ENCODE measurements around the gene C1QL1.
A peak's percentile ranks its signal among the peaks of the same experiment; 100 is the strongest.

Gene C1QL1

DNA sequence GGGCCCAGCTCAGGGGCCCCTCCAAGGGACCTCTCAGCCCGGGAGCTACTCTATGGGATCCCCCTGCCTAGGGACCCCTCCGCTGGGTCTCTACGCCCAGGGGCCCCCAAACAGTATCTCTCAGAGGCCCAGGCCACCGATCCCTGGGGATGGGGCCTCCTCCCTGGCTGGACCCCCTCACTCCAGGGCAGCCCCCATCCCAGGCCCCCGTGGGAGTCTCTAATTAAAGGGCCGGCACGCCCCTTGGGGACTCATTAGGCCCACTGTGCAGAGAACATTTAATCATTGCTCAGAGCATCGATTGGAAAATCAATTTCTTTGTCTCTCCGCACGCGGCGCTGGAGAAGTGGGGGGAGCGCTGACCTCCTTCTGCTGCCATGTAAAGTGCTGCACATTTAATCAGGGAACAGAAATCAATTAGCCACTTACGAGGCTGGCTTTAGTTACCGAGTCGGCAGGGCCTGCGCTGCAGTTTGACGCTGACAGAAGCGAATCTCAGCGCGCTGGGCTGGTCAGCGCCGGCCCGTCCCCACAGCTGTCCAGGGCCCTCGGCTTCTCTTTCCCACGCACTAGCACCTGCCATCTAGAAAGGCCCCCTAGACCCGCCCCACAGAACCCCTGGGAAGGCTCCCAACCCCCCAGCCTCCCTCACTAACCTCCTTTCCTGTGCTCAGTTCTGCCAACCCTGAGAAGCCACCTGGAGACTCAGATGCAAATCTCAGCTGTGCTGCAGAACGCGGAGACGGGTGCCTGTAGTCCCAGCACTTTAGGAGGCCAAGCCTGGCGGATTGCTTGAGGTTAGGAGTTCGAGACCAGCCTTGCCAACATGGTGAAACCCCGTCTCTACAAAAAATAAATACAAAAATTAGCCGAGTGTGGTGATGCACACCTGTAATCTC lies 20.2 kb upstream of the C1QL1 start:
- no peak for DNase-seq (ENCODE audit: low spot score)

DNA sequence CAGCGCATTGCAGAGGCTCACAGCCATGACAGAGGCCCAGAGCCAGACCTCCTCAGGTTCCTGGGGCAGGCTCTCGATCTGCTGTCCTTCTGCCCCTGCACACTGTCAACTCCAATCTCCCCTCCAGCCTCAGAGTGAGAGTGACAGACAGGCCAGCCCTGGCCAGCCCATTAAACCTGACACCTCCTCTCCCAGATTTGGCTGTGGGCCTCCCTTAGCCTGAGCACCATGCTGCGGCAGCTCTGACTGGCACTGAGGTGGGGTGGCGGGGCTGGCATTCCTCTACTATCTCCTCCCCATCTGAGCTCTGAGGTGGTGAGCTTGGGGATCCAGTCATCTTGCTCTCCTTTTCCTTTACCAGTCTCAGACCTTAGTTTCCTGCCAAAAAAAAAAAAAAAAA lies 15.5 kb upstream of the C1QL1 start:
- no peak for DNase-seq (ENCODE audit: low spot score)

DNA sequence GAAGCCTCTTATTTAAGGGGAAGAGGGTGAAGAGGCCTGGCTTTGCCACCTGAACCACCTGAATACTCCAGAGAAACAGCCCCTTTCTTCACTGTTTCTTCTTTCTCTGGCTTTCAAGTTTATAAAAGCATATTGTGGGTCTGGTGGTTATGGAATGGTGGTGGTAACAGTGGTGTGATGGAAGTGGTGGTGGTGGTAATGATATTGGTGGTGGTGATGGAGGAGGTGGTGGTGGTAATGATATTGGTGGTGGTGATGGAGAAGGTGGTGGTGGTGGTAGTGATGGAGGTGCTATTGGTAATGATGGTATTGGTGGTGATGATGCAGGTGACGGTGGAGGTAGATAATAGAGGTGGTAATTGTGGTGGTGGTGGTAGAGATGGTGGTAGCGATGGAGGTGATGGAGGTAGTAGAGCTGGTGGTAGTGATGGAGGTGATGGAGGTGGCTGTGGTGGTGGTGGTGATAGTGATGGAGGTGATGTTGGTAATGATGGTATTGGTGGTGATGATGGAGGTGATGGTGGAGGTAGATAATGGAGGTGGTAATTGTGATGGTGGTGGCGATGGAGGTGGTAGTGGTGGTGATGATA lies 14.1 kb upstream of the C1QL1 start:
- no peak for DNase-seq (ENCODE audit: low spot score)

DNA sequence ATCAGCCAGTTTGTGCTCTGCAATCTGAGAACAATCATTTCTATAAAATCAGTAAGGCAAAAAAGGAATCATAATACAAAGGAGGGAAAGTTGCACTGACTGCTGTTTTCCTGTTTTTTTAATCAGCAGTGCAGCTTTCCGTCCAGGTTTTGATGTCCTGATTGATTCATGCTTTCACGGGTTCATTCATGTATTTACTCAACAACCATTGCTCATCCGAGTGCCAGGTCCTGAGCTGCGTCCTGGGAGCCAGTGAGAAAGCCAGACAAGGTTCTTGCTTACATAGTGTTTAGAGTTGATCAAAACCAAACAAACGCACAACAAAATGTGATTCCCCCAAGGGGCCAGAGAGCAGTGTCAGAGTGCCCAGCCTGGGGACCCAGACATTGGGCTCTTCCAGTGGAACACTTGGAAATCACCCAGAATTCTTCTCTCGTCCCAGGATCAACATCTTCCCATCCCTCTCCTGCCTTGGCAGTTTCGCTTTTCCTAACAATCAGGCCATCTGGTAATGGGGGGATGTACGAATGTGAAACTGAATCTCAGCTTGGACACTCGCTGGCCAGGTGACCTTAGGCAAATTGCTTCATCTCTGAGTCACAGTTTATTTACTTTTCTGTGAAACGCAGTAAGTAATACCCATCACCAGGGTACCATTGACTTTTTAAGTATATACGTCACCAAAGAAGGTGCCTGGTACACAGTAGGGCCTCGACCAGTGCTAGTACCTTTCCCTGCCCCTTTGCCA lies 13.3 kb upstream of the C1QL1 start:
- peak; percentile 61 for DNase-seq (ENCODE audit: low spot score)

DNA sequence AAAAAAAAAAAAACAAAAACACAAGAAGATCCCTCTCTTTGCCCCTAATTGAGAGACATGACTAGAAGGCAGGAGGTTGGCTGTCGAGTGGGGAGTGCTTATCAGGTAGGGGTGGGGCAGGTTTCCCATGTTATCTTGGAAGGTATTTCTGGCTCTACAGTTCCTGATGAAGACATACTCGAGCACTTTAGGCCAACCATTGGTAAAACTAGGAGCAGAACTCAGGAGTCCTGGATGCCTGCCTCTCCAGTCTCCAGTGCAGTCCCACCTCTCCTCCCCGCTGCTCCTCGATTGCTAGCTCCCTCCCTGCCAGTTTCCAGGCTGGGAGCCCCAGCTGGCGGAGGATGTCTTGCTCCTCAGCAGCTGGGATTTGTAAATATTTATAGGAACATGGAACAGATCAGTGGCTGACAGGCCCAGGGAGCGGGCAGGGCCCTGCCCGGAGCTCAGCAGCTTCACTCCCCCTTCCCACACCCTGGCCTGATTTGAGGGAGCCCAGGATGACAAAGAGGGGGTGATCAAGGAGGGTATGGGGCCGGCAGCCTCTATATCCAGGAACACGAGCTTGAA lies 11.4 kb upstream of the C1QL1 start:
- DNase-seq (ENCODE audit: low spot score): no peak

DNA sequence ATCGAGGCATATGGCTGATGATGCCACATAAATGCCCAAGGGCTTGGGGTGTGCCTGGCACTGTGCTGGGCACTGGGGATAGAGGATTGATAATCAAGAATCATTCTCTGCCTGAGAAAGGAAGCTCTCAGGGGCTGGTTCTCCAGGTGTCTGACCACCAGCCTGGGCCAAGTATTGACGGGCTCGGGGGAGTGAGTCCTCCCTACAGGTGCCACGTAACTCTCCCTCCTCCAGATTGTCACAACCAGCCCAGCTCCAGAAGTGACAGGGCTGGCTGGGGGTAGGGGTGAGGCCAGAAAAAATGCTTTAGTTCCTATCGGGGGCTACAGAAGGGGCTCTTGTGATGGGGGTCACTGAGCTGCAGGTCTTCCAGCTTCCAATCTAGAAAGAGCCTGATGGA lies 10.7 kb upstream of the C1QL1 start:
- no peak for DNase-seq (ENCODE audit: low spot score)

DNA sequence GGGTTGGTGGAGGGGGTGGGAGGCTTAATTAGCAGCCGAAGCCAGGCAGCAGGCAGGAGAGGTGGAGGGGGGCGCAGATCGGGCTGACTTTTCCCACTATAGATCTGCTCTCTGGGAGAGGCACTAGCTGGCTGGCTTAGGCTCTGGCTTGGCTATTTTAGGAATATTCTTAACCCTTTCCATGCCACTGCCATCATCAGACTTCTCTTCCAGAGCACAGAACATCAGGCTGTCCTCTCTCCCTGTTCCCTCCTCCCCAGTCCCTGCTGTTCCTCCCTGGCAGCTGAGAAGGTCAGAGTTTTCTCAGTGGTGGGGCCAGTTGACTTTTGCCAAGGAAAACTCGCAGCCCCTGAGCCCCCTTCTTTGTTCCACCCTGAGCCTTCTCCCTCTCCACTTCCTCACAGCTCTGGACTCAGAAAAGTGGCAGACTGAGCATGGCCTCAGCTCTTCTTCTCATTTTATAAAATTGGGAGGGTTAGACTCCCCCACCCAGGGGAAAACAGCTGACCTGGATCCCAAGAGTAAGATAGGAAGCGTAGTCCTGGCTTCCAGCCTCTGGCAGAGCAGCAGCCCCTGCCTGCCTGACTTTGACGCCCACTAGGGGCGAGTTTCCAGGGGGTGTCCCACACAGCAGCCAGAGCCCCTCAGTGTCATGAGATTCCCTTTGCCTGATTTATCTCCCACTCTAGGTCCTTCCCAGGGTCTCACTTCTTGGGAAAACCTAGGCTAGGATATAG lies 9.9 kb upstream of the C1QL1 start:
- no peak for DNase-seq (ENCODE audit: low spot score)

DNA sequence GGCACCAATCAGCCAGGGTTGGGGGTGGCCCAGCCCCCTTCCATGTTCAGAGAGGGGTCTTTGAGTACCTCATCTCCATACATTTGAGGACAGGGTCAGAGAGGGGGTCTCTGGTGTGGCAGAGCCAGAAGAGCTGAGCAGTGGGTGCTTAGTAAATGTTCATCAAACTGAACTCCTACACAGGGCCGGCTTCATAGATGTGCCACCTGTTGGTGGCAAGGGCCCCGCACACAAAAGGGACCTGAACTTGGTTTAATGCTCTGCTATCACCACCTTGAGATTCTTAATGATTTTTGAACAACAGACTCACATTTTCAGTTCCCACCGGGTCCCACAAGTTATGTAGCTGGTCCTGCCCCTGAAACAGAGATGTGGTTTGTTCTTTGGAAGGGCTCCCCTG lies 9.0 kb upstream of the C1QL1 start:
- DNase-seq (ENCODE audit: low spot score): no peak

DNA sequence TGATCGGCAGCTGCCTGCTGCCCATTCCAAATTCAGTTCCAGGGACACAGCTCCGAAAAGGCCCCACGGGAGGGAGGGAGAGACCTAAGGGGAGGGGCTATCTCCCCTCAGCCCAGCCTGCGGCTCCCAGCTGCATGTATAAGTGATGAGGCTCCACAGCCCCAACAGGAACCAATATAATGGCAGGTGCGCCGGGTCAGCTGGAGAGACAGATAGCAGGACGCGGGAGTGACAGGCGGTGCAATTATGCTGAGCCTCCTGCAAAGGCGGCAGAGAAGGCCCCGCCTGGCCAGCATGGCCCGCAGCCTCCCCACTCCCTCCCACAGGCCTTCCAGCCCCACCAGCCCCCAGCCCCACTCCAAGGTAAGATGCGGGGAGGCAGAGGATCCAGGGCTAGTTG lies 8.1 kb upstream of the C1QL1 start:
- no peak for DNase-seq (ENCODE audit: low spot score)

DNA sequence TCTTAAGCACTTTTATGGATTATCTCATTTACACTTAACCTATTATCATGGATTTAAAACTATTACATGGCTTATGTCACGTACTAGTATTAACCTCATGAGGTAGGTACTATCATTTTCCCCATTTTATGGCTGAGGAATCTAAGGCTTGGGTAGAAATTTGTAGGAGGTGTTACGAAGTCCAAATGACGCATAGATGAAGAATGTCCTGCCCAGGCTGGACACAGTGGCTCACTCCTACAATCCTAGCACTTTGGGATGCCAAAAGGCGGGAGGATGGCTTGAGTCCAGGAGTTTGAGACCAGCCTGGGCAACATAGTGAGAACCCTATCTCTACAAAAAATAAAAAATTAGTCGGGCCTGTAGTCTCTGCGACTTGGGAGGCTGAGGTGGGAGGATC lies 4.8 kb upstream of the C1QL1 start:
- DNase-seq (ENCODE audit: low spot score): no peak

DNA sequence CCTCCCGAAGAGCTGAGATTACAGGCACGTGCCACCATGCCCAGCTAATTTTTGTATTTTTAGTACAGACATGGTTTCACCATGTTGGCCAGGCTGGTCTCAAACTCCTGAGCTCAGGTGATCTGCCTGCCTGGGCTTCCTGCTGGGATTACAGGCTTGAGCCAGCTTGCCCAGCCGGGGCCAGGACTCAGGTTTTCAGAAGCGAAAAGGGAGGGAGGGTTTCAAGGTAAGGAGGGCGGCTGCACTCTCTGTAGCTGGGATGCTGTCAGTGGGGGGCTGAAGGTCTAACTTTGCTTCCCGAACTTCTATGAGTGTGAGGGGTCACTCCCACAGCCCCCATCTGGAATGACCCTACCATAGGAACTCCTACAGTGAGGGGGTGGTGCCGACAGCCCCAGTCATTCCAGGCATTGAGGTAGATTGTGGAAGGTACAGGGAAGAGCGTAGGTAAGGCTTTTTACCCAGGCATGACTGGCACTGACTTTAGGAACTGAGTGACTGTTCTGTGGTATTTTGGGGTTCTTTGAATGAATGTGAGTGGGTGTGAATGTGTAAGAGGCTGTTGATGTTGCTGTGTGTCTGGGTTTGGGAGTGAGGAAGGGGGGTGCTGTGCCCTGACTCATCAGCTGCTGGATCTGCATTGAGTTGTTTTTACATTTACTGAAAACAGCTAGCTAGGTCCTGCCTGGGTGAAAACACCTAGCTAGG lies 3.8 kb upstream of the C1QL1 start:
- DNase-seq (ENCODE audit: low spot score): no peak

DNA sequence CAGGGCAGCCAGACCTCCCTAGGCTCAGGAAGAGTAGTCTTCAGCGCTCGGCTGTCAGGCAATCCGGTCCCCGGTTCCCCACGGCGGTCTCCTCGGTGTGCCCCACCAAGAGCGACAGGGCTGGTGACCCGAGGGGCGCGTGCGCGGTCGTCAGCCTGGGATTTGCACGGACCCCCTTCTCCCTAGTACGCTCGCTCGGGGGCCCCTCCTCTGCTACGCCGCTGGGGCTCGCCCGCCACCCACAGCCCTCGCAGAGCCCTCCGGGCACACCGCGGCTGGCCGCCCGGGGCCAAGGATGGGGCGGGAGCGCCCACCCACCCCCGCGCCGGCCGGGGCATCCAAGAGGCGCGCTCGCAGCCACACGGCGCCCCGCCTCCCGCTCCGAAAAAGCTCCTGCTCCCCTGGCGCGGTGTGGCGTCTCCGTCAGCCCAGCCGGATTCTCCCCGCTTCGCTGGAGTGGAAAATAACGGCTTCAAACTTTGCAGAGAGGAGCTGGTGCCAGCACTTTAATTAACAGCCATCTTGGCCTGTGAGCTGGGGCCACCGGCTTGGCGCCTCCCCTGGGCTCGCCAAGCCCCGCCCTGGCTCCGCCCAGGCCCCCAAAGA lies 2.1 kb upstream of the C1QL1 start:
- no peak for DNase-seq (ENCODE audit: low spot score)

DNA sequence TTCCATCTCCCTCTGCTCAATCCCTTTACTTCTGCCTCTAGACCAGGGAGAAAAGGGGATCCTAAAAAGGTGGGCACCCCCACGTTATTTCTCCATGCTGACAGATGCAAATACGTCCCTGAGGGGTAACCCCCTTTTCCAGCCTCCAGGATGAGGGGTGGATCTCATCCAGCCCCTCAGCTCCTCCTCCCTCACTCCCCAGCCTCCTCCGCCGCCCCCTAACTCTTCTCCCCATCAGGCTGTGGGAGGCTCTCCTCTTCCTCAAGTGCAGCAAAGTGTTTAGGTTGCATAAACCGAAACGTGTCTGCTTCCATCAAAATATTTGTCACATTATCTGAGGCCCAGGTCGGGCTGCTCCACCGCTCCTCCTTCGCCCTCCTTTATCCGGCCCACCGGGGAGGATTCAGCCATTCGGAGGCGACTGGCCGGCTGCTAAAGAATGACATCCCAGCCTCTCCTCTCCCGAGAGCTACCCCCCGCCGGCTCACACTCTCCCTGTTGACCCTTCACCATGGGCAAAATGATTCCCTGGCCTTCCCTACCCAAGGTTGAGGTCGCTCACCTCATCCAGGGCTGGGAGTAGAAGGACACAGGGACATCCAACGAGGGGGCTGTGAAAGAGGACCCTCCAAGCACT lies 1.2 kb upstream of the C1QL1 start:
- DNase-seq (ENCODE audit: low spot score): no peak

DNA sequence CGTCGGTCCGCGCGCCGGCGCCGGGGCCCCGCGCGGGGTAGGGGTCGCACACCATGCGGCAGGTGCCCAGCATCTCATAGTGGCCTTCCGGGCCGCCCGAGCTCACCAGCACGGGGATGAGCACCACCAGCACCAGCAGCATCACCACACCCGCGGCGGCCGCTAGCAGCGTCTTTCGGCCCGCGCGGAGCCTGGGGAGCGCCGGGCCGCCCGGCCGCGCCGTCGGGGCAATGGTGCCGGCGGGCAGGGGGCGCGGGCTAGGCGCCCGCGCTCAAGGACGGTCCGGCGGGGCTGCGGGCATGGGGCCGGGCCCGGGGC lies 237 bp downstream of the C1QL1 start:
- DNase-seq (ENCODE audit: low spot score): no peak

DNA sequence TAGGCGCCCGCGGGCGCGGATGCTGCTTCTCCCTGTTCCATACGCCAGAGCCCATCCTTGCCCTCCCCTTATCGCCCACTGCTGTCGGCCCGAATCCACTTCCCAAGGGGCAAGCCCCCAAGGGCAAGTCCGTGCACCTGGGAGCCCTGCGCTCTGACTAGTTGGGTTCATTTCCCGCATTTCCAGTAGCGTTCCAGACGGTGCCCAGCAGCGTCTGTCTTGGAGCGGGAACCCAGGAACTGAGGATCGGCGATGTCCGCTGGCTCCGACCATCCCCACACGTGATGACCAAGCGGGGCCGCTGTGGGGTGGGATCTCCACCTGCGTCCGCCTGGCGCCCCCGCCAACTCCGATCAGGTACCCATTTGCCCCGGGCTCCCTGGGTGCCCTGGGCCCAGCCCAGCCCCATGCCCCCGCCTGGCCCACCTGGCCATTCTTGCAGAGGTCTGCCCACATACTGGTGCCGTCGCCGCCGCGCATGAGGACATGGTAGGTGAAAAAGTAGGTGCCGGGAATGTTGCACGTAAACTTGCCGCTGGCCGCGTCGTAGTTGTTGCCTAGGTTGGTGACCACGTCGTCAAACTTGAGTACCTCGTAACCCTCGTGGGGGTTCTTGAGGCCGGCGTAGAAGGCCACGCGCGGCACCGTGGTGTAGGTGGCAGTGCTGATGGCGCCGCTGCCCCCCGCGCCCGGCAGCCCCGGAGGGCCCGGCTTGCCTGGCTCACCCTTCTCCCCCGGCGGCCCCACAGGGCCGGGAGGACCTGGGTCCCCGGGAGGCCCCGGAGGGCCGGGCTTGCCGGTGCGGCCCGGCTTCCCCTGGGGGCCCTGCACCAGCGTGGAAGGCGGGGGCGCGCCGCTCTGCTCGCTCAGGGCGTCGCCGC lies 837 bp downstream of the C1QL1 start:
- DNase-seq (ENCODE audit: low spot score): no peak

DNA sequence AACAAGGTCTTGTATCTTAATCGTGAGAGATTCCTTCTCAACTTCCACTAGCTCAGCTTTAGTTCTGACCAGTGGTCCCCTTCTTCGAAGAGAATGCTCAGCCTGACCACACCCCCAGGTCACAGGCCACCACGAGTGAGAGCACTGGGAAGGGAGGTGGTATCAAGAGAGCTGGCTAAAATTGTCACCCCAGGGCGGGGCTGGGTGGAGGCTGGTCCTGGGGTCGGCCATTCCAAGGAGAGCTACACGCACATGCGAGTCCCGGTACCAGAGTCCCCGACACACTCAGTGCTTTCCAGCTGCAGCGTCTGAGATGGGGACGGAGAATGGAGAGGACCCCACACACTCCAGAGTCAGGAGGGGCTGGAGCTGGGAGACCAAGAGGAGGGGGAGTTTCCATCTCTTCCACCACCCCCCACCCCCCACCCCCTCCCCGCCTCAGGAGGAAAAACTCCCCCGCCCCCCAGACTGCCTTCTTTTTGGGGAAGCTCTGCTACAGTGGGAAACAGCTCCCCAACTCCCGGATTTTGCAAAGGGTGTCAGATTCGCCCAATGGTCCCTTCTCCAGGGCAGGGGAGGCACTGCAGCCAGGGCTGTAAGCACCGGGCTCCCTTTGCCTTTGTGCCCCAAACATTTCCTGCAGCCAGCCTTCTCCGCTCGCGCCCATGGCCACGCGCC lies 1.6 kb downstream of the C1QL1 start:
- no peak for DNase-seq (ENCODE audit: low spot score)

DNA sequence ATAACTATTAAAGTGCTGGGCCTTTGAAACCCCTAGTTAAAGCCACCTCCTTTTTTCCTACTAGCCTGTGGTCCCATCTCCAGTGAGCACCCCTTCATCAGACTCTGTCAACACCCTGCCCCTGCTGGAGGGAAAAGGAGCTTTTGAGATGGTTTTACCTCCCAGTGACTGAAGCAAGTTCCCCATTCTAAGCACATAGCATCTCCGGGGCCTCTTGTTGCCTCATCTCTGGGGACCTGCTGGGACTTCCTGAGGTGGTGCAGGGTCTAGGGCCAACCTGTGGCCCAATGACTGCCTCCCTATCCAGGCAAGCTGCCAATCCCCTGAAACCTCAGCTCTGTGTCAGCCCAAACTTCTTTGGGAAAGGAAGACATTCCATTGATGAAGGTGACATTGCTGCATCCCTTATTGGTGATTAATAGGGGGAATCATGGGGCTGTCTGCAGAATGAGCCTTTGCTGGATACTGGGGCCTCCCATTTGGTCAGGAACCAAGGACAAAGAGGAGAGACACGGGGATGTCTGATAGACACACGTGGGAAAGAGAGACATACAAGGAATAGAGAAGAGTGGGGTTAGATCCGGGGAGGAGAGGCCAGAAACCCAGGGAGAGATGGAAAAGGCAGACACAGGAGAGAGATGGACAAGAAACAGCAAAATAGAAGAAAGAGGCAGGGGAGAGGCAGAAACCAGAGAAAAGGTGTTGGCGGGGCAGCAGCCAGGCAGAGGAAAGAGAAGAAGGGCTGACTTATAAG lies 2.4 kb downstream of the C1QL1 start:
- no peak for DNase-seq (ENCODE audit: low spot score)

DNA sequence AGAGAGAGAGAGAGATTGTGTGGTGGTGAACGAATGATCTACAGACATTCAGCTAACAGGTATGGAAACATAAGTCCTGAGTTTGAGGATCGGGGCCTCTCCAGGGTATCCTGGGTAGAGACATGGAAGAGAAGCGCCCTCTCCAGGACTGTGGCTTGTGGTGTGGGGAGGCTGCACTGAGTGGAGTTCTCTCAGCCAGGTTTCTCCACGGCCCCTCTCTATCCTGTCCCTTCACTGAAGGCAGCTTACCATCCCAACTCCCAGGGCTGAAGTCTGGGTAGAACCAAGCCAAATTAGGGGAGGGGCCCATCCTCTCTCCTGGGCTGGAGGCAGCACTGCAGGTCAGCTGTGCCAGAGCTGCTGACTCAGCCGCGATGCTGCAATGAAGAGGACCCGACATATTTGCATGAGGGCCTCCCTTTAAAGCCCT lies 6.2 kb downstream of the C1QL1 start:
- peak; percentile 77 for DNase-seq (ENCODE audit: low spot score)
